ENCODE data around the gene CKLF.
"Not testable (repeated sequence)": the region's sequence is repeated elsewhere in the genome, so short reads cannot be mapped to it uniquely, and the experiment has no call there.

The CKLF gene

DNA sequence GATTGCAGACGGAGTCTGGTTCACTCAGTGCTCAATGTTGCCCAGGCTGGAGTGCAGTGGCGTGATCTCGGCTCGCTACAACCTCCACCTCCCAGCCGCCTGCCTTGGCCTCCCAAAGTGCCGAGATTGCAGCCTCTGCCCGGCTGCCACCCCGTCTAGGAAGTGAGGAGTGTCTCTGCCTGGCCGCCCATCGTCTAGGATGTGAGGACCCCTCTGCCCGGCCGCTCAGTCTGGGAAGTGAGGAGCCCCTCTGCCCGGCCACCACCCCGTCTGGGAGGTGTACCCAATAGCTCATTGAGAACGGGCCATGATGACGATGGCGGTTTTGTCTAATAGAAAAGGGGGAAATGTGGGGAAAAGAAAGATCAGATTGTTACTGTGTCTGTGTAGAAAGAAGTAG, 38.0 kb upstream of the CKLF start:
- WGBS (ENCODE audit: extremely low coverage, insufficient coverage, insufficient read length) = no CpG with 5 or more reads among the region's 17 CpGs
- H3K79me2 ChIP-seq (ENCODE audit: control insufficient read depth, insufficient read depth, low read length, poor library complexity); H3K27me3 ChIP-seq (ENCODE audit: insufficient read depth, low read length); DNase-seq; H4K91ac ChIP-seq (ENCODE audit: low read depth, low read length); H2BK5ac ChIP-seq (ENCODE audit: low read depth, low read length, poor library complexity); H3K18ac ChIP-seq (ENCODE audit: low read length); H3K4me3 ChIP-seq (ENCODE audit: low read depth, low read length); H3K9me3 ChIP-seq (ENCODE audit: insufficient read depth, low read depth, low read length); H3K27ac ChIP-seq (ENCODE audit: low read depth, low read length); H2BK12ac ChIP-seq (ENCODE audit: low read length); H4K8ac ChIP-seq (ENCODE audit: low read depth, low read length); H2AK5ac ChIP-seq (ENCODE audit: low read length); H3K4ac ChIP-seq (ENCODE audit: low read depth, low read length); H2BK120ac ChIP-seq (ENCODE audit: insufficient read depth, low read length, poor library complexity); H3K23ac ChIP-seq (ENCODE audit: low read length); H3K36me3 ChIP-seq (ENCODE audit: control insufficient read depth in 1 of 2, insufficient read depth in 2 of 2, low read length in 2 of 2); H4K12ac ChIP-seq (ENCODE audit: low read depth, low read length); H2AFZ ChIP-seq (ENCODE audit: insufficient read depth, low read length, poor library complexity); H3K9ac ChIP-seq (ENCODE audit: low read length); H3K14ac ChIP-seq (ENCODE audit: low read length); H3K4me2 ChIP-seq (ENCODE audit: low read length): not testable (repeated sequence)
- peaks cover 13% of the 10 kb centered on the region for H3K79me1 ChIP-seq (ENCODE audit: low read length)
- peaks cover 30 to 31% of the 10 kb centered on the region in 2 experiments for H3K4me1 ChIP-seq (ENCODE audit: control insufficient read depth in 1 of 2, insufficient read depth in 2 of 2, low read length in 2 of 2)

DNA sequence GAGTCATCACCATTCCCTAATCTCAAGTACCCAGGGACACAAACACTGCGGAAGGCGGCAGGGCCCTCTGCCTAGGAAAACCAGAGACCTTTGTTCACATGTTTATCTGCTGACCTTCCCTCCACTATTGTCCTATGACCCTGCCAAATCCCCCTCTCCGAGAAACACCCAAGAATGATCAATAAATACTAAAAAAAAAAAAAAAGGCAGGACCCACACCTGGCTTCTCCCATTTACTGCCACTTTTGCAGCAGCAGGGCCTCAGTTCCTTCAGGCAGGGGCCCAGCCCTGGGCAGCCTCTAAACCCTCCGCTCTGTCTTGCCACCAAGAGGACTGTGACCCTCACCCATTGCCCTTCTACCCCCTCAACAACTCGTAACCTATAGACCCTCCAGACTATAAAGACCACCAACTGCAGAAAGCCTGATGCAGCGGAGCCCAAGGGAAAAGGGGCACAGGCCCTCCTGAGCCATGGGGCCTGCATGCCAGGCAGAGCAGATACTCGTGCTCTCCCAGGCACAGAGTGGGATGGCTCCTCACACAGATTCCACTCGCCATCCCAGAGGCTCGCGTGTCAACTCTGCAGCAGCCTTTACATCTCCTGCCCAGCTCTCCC, 37.3 kb upstream of the CKLF start:
- not testable (repeated sequence) for H3K27ac ChIP-seq (ENCODE audit: low read depth, low read length); H3K27me3 ChIP-seq (ENCODE audit: insufficient read depth, low read length); H3K18ac ChIP-seq (ENCODE audit: low read length); H3K79me2 ChIP-seq (ENCODE audit: control insufficient read depth, insufficient read depth, low read length, poor library complexity); H3K9me3 ChIP-seq (ENCODE audit: insufficient read depth, low read depth, low read length); H4K8ac ChIP-seq (ENCODE audit: low read depth, low read length); H3K36me3 ChIP-seq (ENCODE audit: control insufficient read depth in 1 of 2, insufficient read depth in 2 of 2, low read length in 2 of 2); H3K14ac ChIP-seq (ENCODE audit: low read length); H3K9ac ChIP-seq (ENCODE audit: low read length); H2BK12ac ChIP-seq (ENCODE audit: low read length); H3K4me2 ChIP-seq (ENCODE audit: low read length); H2BK5ac ChIP-seq (ENCODE audit: low read depth, low read length, poor library complexity); H4K91ac ChIP-seq (ENCODE audit: low read depth, low read length); H2AFZ ChIP-seq (ENCODE audit: insufficient read depth, low read length, poor library complexity); H3K4ac ChIP-seq (ENCODE audit: low read depth, low read length); H3K4me3 ChIP-seq (ENCODE audit: low read depth, low read length); H3K23ac ChIP-seq (ENCODE audit: low read length); H2BK120ac ChIP-seq (ENCODE audit: insufficient read depth, low read length, poor library complexity); H2AK5ac ChIP-seq (ENCODE audit: low read length); H4K12ac ChIP-seq (ENCODE audit: low read depth, low read length); DNase-seq
- Histone ChIP-seq H3K4me1 (ENCODE audit: control insufficient read depth in 1 of 2, insufficient read depth in 2 of 2, low read length in 2 of 2) (peaks cover 33 to 36% of the 10 kb centered on the region in 2 experiments), H3K79me1 (ENCODE audit: low read length) (peaks cover 13% of the 10 kb centered on the region)
- no CpG with 5 or more reads among the region's 10 CpGs for WGBS (ENCODE audit: extremely low coverage, insufficient coverage, insufficient read length)

DNA sequence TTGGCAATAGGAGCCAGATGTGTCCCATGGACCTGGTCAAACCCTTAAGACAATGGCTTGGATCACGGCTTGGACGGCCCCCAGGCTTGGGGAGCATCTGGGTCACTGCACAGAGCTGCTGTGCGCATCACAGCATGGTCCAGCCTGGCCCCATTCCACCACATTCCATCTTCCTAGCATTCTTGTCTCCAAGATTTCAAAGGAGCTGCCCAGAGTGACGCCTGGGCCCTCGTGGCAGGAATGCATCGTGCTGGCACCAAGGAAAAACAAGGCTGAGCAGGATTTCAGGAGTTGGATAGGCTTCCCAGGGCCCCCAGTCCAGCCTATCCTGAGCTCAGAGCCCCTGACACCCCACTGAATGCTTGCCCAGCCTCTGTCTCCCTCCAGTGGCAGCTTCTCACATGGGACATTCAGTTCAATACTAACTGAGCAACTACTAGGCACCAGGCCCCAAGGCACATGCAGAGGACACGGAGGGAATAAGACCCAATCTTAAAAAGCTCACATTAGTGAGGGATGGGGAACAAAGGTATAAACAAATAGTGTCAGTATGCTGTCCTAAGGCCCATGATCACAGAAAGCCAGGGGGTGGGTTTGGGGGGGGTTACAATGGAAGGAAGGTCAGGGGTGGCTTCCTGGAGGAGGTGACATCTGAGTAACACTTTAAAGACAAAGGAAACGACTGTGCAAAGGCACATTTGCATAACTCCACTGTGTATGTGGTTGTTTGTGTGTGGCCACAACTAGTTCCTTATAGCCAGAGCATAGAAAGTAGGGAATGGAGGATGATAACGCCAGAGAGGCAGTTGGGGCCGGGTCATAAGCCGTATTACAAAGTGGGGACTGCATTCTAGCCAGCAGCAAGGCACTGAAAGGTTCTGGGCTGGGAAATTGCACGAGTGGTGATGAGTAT, 36.5 kb upstream of the CKLF start:
- Histone ChIP-seq H4K8ac (ENCODE audit: low read depth, low read length) (no peak overlapping the region), H3K9ac (ENCODE audit: low read length) (no peak overlapping the region), H2BK12ac (ENCODE audit: low read length) (no peak overlapping the region), H3K4me2 (ENCODE audit: low read length) (no peak overlapping the region), H3K79me2 (ENCODE audit: control insufficient read depth, insufficient read depth, low read length, poor library complexity) (peaks cover 2% of the 10 kb centered on the region), H4K91ac (ENCODE audit: low read depth, low read length) (peak overlapping the region; percentile 13), H3K79me1 (ENCODE audit: low read length) (peaks cover 13% of the 10 kb centered on the region), H3K27me3 (ENCODE audit: insufficient read depth, low read length) (no peaks in the 10 kb centered on the region), H3K9me3 (ENCODE audit: insufficient read depth, low read depth, low read length) (peaks cover 2% of the 10 kb centered on the region), H2BK5ac (ENCODE audit: low read depth, low read length, poor library complexity) (no peak overlapping the region), H2BK120ac (ENCODE audit: insufficient read depth, low read length, poor library complexity) (no peak overlapping the region), H3K18ac (ENCODE audit: low read length) (no peak overlapping the region), H3K36me3 (ENCODE audit: control insufficient read depth in 1 of 2, insufficient read depth in 2 of 2, low read length in 2 of 2) (no peaks in the 10 kb centered on the region), H2AK5ac (ENCODE audit: low read length) (no peak overlapping the region), H2AFZ (ENCODE audit: insufficient read depth, low read length, poor library complexity) (no peak overlapping the region), H3K23ac (ENCODE audit: low read length) (no peak overlapping the region), H3K4me3 (ENCODE audit: low read depth, low read length) (no peak overlapping the region), H3K4me1 (ENCODE audit: control insufficient read depth in 1 of 2, insufficient read depth in 2 of 2, low read length in 2 of 2) (peaks cover 35 to 36% of the 10 kb centered on the region in 2 experiments), H3K27ac (ENCODE audit: low read depth, low read length) (no peak overlapping the region), H3K14ac (ENCODE audit: low read length) (no peak overlapping the region), H3K4ac (ENCODE audit: low read depth, low read length) (no peak overlapping the region), H4K12ac (ENCODE audit: low read depth, low read length) (no peak overlapping the region)
- DNase-seq = peak; percentile 77 to 87
- no CpG with 5 or more reads among the region's 12 CpGs for WGBS (ENCODE audit: extremely low coverage, insufficient coverage, insufficient read length)

DNA sequence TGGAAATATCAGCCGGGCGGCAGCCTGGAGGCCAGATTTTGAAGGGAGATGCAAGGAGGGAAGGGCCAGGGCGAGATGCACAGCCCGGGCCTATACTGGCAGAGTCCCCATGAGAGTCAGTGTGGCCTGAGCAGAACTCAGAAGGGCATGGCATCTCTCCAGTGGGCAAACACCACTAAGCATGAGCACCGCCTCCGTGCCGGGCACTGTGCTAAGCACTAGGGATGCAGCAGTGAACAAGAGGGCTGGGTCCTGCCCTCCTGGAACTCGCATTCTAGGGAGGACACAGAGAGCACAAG, 35.9 kb upstream of the CKLF start:
- no peak overlapping the region for H3K14ac ChIP-seq (ENCODE audit: low read length)
- peaks cover 2% of the 10 kb centered on the region for H3K9me3 ChIP-seq (ENCODE audit: insufficient read depth, low read depth, low read length)
- peaks cover 12% of the 10 kb centered on the region for H3K79me1 ChIP-seq (ENCODE audit: low read length)
- H3K4me1 ChIP-seq (ENCODE audit: control insufficient read depth in 1 of 2, insufficient read depth in 2 of 2, low read length in 2 of 2) = peaks cover 29 to 33% of the 10 kb centered on the region in 2 experiments
- no peak overlapping the region for H3K4me2 ChIP-seq (ENCODE audit: low read length)
- no peak for DNase-seq
- no peak overlapping the region for H4K8ac ChIP-seq (ENCODE audit: low read depth, low read length)
- no peaks in the 10 kb centered on the region for H3K27me3 ChIP-seq (ENCODE audit: insufficient read depth, low read length)
- no peak overlapping the region for H2BK120ac ChIP-seq (ENCODE audit: insufficient read depth, low read length, poor library complexity)
- H3K9ac ChIP-seq (ENCODE audit: low read length) = no peak overlapping the region
- no peak overlapping the region for H2BK5ac ChIP-seq (ENCODE audit: low read depth, low read length, poor library complexity)
- no peak overlapping the region for H4K12ac ChIP-seq (ENCODE audit: low read depth, low read length)
- no peak overlapping the region for H2BK12ac ChIP-seq (ENCODE audit: low read length)
- H2AK5ac ChIP-seq (ENCODE audit: low read length) = no peak overlapping the region
- WGBS (ENCODE audit: extremely low coverage, insufficient coverage, insufficient read length) = no CpG with 5 or more reads among the region's 8 CpGs
- H3K36me3 ChIP-seq (ENCODE audit: control insufficient read depth in 1 of 2, insufficient read depth in 2 of 2, low read length in 2 of 2) = no peaks in the 10 kb centered on the region
- no peak overlapping the region for H3K4me3 ChIP-seq (ENCODE audit: low read depth, low read length)
- H4K91ac ChIP-seq (ENCODE audit: low read depth, low read length) = peak overlapping the region; percentile 13
- H3K18ac ChIP-seq (ENCODE audit: low read length) = no peak overlapping the region
- no peak overlapping the region for H3K4ac ChIP-seq (ENCODE audit: low read depth, low read length)
- no peak overlapping the region for H3K23ac ChIP-seq (ENCODE audit: low read length)
- H3K27ac ChIP-seq (ENCODE audit: low read depth, low read length) = no peak overlapping the region
- H2AFZ ChIP-seq (ENCODE audit: insufficient read depth, low read length, poor library complexity) = no peak overlapping the region
- peaks cover 2% of the 10 kb centered on the region for H3K79me2 ChIP-seq (ENCODE audit: control insufficient read depth, insufficient read depth, low read length, poor library complexity)
